Measurements from ENCODE around the gene TRIM16. TPM values are rescaled to one million over a fixed set of nuclear protein-coding genes. Genes with fewer than 3 reads are reported as not detected.
A peak's percentile ranks its signal among the peaks of the same experiment; 100 is the strongest.
"Not testable (repeated sequence)": the region's sequence is repeated elsewhere in the genome, so short reads cannot be mapped to it uniquely, and the experiment has no call there.

TRIM16 gene
- total RNA-seq, 2 experiments from 2014 or later, result 8.7 to 8.9 TPM

DNA sequence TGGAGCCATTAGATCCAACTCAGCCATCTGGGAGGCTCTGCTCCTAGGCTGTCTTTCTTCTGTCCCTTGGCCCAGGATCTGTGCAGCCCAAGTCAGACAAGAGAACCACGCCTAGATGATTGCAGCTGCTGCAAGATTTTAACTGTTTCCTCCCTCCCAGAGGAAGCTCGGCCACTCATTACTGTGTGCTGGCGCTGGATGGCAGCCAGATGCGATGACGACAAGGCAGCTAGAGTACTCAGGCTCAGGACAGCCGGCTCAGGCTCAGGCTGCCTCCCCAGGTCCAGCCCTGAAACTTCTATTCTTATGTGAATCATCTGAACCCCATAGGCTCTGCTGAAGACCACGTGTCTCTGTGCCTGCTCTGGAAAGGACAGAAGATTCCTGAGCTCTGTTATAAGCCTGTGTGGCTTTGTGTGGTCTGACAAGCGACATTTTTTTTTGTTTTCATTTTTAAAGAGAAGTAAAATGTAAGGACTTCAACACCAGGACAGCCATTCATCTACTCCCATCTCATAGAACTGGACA, 32.5 kb downstream of the TRIM16 start:
- Mint-ChIP-seq H3K4me1 (peaks cover 21% of the 10 kb centered on the region), H3K27me3 (no peaks in the 10 kb centered on the region), H3K4me3 (peak overlapping the region; percentile 46), H3K27ac (peak overlapping the region; percentile 48), H3K36me3 (ENCODE audit: low read depth) (peaks cover 4% of the 10 kb centered on the region), H3K9me3 (no peaks in the 10 kb centered on the region)
- peak; percentile 54 for DNase-seq
- ChIA-PET CTCF (no interaction called here), POLR2A (interaction anchor here (0.9 kb wide), 1 partner anchor 10 kb away, joined by 4 read pairs; no protein-coding TSS in a partner anchor)

DNA sequence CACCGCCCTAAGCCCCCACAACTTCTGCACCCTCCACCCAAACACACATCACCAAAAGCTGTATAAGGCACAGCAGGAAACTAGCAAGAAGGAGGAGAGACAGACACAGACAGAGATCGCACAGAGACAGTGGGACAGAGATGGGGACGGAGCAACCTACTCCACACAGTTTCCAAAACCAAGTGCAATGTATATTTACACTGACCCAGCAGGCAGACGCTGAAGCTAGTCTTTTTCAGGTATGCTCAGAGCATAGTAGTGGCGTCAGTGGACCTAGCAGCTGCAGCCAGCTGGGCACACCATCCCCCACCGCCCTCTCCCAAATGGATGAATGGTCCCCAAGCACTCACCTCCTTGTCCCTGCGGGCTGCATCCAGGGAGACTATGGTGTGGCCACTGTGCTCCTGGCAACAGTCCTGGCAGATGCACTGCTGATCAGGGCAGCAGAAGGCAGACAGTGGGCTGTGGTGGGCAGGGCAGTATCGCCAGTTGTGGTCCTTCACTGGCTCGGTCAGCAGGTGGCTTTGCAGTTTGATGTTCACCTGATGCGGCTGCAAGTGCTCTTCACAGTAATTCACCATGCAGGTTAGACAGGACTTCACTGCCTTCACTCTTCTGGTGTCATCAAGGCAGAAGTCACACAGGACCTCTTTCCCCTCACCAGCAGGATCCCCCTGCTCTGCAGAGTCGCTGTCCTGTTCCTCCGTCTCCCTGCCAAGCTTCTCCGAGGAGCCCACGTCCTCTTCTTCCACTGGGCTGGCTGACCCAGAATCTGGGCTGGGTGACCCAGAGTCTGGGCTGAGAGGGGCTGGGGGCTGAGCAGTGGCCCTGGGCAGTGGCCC, 33.1 kb downstream of the TRIM16 start:
- POLR2A ChIA-PET, result no interaction called here
- H3K4me3 Mint-ChIP-seq, result peak overlapping the region; percentile 46

DNA sequence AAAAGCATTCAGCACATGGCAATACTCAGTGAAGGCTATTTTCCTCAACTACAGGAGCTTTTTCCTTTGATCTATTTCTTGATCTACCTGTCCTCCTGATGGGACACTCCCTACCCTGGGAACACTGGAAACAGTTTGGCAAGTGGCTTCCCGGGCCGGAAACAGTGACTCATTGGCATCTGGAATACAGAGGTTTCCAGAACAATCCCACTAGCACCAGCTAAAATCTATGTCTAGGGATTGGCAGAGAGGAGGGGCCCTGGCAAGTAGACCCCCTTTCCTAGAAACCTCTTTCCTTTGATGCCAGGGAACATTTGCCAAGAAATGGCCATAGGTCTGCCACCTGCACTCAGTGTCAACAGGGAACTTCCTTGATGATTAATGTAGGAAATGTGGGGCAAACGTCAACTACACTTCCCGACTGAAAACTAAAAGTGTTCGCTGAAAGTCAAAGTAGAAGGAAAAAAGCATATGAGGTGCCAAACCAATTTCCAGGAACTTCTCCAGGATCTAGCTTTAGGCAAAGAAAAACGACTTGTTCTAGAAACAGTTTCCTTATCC, 34.2 kb downstream of the TRIM16 start:
- no peak for DNase-seq
- Mint-ChIP-seq H3K9me3 (no peaks in the 10 kb centered on the region), H3K27ac (no peak overlapping the region), H3K4me1 (peaks cover 27% of the 10 kb centered on the region), H3K36me3 (ENCODE audit: low read depth) (no peaks in the 10 kb centered on the region), H3K4me3 (no peak overlapping the region), H3K27me3 (no peaks in the 10 kb centered on the region)
- CTCF ChIA-PET, result no interaction called here
- POLR2A ChIA-PET, result interaction anchor here (0.9 kb wide), 1 partner anchor 11 kb away, joined by 3 read pairs; no protein-coding TSS in a partner anchor

More for the DNA sequence above, 33.1 kb downstream of the TRIM16 start:
- Mint-ChIP-seq H3K27me3 (no peaks in the 10 kb centered on the region), H3K9me3 (no peaks in the 10 kb centered on the region), H3K4me1 (peaks cover 21% of the 10 kb centered on the region), H3K36me3 (ENCODE audit: low read depth) (no peaks in the 10 kb centered on the region), H3K27ac (peak overlapping the region; percentile 48)
- DNase-seq, result no peak
- CTCF ChIA-PET, result no interaction called here

DNA sequence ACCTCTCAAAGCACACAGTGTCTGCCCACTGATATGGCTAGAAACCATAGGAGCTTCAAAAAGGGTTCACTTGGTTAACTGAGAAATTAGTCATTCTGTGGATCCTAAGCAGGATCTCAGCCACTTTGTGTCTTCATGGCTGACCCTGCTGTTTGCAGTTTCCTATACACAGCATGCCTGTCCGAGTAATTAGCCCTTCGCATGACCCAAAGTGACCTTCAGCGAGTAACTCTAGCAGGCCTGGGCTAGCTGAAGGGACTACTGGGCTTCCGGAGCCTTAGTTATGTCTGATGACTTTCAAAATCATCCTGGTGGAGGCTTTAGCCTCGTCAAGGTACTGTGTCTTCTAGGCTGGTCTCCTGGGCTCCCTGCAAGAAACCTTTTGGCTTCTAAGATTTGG, 35.7 kb downstream of the TRIM16 start:
- Mint-ChIP-seq H3K4me3 (no peak overlapping the region), H3K4me1 (peaks cover 27% of the 10 kb centered on the region), H3K36me3 (ENCODE audit: low read depth) (no peaks in the 10 kb centered on the region), H3K27me3 (no peaks in the 10 kb centered on the region), H3K27ac (no peak overlapping the region), H3K9me3 (no peaks in the 10 kb centered on the region)
- DNase-seq, result no peak
- ChIA-PET CTCF (interaction anchor here (0.6 kb wide), 1 partner anchor 385 kb away, joined by 3 read pairs; no protein-coding TSS in a partner anchor), POLR2A (no interaction called here)

DNA sequence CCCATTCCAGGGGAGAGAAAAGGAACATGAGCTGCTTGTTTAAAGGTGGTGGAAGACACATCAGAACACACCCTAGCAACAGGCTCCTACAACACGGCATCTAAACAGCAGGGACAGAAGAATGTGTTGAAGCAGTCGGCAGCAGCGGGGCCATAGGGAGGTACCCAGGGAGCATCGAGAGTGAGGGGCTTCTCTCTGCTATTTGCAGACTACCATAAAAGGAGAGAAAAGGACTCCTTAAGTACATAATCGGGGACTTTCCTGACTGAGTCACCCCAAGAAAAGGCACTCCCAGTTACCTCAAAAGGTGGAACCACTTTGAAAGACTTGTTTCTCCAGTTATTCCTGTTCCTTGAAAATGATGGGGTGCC, 38.2 kb downstream of the TRIM16 start:
- H3K27me3 Mint-ChIP-seq; H3K9me3 Mint-ChIP-seq; DNase-seq; H3K36me3 Mint-ChIP-seq (ENCODE audit: low read depth); H3K27ac Mint-ChIP-seq; H3K4me3 Mint-ChIP-seq; POLR2A ChIA-PET; CTCF ChIA-PET: not testable (repeated sequence)
- peaks cover 13% of the 10 kb centered on the region for H3K4me1 Mint-ChIP-seq

DNA sequence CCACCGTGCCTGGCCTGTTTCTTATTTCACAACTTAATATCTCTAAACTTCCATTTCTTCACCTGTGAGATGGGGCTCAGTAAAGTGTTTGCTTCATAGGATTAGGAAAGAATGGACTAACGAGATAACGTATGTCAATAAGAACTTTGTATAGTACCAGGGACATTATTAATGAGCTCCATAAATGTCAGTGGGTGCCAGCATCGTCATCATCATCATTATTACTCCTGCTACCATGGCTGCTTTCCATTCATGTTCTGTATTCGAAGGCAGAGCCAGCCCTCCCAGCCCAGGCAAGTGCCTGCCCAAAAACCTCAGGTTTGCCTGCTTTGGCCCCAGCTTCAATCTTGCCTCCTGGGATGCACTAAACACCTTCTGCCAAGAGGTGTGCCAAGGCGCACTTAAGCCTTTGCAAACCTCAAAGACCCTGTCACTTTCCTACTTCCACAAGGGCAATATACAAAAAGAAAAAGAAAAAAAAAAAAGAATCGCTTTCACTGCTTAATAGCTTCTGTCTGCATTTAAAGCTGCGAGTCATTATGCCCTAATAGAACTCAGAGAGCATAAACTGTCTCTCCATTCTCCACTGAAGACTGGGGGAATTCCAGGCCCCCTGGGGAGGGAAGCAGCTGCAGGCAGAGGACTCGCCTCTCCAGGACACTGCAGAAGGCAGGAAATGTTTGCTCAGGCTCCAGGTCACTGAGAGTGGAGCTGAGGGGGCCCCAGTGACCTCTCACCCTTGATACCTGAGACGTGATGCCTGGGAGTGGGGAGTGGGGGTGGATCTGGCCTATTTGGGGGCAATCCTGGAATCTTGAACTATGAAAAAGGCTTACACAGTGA, 38.8 kb downstream of the TRIM16 start:
- POLR2A ChIA-PET; DNase-seq; H3K36me3 Mint-ChIP-seq (ENCODE audit: low read depth); CTCF ChIA-PET; H3K27me3 Mint-ChIP-seq; H3K27ac Mint-ChIP-seq; H3K9me3 Mint-ChIP-seq; H3K4me3 Mint-ChIP-seq; H3K4me1 Mint-ChIP-seq: not testable (repeated sequence)

DNA sequence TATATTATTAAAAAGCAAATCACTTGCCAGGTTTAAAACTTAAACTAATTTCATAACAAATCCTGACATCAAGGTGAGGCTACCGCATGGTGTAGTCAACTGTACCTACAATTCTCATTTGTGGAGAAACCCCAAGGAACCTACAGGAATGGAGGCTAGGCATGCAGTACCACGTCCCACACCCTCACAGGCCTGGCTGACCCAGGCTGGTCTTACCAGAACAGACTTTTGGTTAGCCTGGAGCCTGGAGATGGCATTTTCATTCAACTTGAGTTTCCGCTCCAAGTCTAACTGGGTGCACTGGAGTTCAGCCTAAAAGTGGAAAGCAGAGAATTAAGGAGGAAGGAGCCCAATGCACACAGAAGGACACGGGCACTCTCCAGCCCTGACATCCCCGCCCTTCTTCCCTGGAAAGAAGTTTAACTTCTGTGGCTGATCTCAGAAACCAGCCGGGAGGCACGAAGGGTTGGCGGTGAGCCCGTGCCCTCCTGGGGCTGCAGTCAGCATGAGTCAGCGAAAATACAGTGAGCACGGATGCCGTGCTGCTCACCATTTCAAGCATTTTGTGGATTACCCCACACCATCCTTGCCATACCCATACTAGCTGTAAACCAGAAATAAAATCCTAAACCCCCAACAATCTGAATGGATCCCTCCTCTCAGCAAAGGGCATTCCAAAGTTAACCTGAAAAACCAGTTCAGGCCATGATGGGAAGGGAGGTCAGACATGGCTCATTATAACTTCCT, 41.4 kb downstream of the TRIM16 start:
- H3K4me3 Mint-ChIP-seq; DNase-seq; H3K4me1 Mint-ChIP-seq; H3K27me3 Mint-ChIP-seq; CTCF ChIA-PET; H3K27ac Mint-ChIP-seq; H3K9me3 Mint-ChIP-seq; H3K36me3 Mint-ChIP-seq (ENCODE audit: low read depth); POLR2A ChIA-PET: not testable (repeated sequence)

DNA sequence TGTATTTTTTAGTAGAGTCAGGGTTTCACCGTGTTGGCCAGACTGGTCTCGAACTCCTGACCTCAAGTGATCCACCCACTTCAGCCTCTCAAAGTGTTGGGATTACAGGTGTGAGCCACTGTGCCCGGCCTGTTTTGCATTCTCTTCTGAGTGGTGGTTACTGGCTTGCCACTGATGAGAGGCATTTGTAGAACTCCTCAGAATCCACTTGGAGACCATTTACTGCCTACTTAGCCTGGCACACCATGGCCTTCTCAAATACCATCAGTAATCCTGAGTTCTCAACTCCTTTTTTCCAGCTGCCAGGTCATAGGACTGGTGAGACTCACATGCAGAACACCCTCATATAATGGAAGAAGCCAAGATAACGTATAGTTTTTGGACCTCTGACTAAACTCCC, 42.1 kb downstream of the TRIM16 start:
- CTCF ChIA-PET; H3K27me3 Mint-ChIP-seq; H3K27ac Mint-ChIP-seq; H3K4me1 Mint-ChIP-seq; H3K9me3 Mint-ChIP-seq; H3K4me3 Mint-ChIP-seq; H3K36me3 Mint-ChIP-seq (ENCODE audit: low read depth); POLR2A ChIA-PET; DNase-seq: not testable (repeated sequence)

DNA sequence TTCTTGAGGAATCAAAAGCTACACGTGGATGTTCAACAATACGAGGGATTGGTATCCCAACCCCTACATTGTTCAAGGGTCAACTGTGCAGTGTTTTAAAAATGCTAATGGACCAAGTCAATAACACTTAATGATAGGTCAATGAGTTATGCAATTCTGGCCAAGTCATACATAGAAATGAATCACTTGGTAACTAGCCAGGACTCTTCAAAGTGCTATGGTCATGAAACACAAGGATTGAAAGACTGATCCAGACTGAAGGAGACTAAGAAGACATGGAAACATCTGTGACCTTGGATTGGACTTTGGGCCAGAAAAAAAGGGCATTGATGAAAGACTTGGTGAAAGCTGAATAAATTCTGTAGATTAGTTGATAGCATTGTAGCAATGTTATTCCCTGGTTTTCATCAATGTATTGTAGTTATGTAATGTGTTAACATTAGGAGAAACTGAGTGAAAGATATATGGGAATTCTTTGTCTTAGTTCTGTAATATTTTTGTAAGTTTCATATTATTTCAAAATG, 53.1 kb downstream of the TRIM16 start:
- H3K27me3 Mint-ChIP-seq; CTCF ChIA-PET; H3K36me3 Mint-ChIP-seq (ENCODE audit: low read depth); H3K4me1 Mint-ChIP-seq; H3K9me3 Mint-ChIP-seq; H3K27ac Mint-ChIP-seq; POLR2A ChIA-PET; DNase-seq; H3K4me3 Mint-ChIP-seq: not testable (repeated sequence)

DNA sequence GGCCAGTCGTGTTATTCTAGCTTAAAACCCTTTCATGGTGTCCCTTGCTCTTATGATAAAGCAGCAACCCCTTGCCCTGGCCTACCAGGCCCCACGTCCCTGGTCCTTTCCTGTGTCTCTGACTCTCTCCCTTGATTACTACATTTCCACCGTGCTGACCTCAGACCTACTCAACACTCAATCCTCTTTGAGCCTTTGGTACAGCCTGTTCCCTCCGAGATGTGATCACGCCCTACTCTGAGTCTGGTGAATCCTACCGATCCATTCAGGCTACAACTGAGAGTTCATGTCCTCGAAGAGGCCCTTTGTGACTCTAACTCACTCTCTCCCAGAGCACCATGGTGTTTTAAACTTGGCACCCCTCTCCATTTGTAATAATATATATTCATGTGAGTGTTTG, 54.1 kb downstream of the TRIM16 start:
- CTCF ChIA-PET; H3K4me1 Mint-ChIP-seq; H3K27ac Mint-ChIP-seq; H3K36me3 Mint-ChIP-seq (ENCODE audit: low read depth); DNase-seq; H3K9me3 Mint-ChIP-seq; POLR2A ChIA-PET; H3K27me3 Mint-ChIP-seq; H3K4me3 Mint-ChIP-seq: not testable (repeated sequence)

DNA sequence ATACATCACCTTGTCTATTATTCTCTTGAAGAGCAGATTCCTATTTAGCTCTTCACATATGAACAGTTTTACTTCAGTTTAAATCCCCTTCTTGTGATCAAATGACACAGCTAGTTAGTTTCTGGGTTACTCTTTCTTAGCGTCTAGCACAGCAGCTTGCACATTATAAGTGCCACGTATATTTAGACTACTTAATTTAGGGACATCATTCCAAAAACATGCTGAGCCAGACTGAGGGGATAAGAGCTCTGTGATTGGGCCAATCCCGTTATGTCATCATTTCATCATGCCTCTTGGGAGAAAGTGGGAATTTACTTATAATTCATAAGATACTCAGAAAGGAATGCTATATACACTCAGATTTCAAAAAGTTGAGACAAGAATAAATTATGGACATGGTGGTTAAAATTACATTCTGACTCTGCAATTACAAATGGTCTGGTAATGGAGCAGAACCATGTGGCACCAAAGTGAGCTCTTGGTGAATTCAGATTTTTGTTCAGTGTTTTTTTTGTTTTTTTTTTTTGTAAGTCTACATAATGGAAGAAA, 60.4 kb downstream of the TRIM16 start:
- H3K36me3 Mint-ChIP-seq (ENCODE audit: low read depth); H3K27me3 Mint-ChIP-seq; CTCF ChIA-PET; H3K4me3 Mint-ChIP-seq; H3K27ac Mint-ChIP-seq; H3K9me3 Mint-ChIP-seq; H3K4me1 Mint-ChIP-seq; DNase-seq; POLR2A ChIA-PET: not testable (repeated sequence)

DNA sequence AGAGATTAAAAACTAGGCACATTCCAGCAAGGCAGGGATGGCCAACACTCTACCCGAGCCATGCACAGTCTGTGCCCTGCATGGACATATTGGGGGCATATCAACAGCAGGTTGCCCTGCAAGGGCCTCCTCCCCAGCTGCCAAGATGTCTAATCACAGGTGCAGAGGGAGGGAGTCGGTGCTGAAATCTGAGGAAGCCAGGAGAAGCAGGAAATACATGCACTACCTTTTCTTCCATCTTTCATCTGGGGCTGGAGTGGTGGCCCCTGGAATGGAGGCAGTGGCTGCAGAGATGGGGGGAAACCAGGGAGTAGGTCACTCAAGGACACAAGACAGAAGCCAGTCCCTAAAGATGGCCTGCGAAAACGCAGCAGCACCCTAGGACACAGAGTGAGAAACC, 60.9 kb downstream of the TRIM16 start:
- POLR2A ChIA-PET; DNase-seq; H3K27ac Mint-ChIP-seq; H3K4me1 Mint-ChIP-seq; H3K4me3 Mint-ChIP-seq; H3K36me3 Mint-ChIP-seq (ENCODE audit: low read depth); H3K9me3 Mint-ChIP-seq; H3K27me3 Mint-ChIP-seq; CTCF ChIA-PET: not testable (repeated sequence)

Data from activated CD4-positive, alpha-beta memory T cell treated with anti-CD3 and anti-CD28 coated beads, Interleukin-2, amount 10 ng/mL, durations not matched to agents 7 days and 5 days (primary cell).